GM21723 (cell line): ENCODE measurements around the gene TMEM170A.

Source experiments
- ATAC-seq: cut with Tn5 transposase; IDR thresholded peaks from one replicate; pipeline ENCODE4 v1.9.1; 2021; ENCODE audit warnings: mild to moderate bottlenecking, moderate library complexity; ENCODE audit not compliant: unreplicated experiment

The TMEM170A gene

DNA sequence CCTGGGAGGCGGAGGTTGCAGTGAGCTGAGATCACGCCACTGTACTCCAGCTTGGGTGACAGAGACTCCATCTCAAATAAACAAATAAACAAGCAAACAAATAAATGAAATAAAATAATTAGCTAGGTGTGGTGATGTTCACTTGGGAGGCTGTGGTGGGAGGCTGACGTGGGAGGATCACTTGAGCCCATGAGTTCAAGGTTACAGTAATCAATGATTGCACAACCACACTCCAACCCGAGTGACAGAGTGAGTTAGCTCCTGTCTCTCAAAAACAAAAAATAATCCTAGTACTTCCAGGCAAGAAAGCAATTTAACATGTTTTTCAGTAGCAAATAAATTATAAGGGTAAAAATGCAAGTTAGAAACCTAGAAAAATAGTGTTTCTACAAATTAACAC is 57.5 kb downstream of the TMEM170A start:
- no peak for ATAC-seq

- ATAC-seq, result no peak
These were observed 61.5 kb downstream of the TMEM170A start for GRCh38 chr16:75402821-75403475.

DNA sequence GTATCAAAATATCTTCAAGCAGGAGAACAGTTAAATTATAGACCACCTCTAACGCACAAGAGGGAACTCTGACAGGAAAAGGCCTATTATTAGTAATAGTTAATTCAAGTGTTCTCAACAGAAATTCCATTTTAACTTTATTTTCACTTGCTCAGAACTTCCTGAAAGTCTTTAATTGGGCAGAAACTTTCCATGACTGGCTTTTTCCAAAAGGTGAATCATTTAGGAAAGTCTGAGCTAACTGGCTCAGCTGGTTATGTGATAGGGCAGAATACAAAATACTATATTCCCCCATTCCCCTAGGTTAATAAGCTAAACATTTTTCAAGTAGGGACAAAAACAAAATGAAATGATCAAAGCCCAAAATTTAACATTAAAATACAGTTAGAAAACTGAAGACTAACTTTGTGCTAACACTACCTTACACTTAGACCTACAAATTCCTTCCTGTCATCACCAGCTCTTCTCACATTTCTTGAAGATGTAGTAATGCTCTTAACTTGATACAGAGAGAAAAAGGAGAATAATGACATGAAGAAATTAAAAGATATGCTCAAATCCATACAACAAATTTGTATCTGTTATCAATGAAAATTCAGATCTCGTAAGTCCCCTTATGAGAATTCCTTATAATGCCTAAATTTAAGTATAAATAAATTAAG is 62.2 kb downstream of the TMEM170A start:
- ATAC-seq, result no peak

GRCh38 chr16:75401691-75402090 is 62.8 kb downstream of the TMEM170A start:
- no peak for ATAC-seq

- no peak for ATAC-seq
These were observed 66.2 kb downstream of the TMEM170A start for GRCh38 chr16:75398333-75398732.

DNA sequence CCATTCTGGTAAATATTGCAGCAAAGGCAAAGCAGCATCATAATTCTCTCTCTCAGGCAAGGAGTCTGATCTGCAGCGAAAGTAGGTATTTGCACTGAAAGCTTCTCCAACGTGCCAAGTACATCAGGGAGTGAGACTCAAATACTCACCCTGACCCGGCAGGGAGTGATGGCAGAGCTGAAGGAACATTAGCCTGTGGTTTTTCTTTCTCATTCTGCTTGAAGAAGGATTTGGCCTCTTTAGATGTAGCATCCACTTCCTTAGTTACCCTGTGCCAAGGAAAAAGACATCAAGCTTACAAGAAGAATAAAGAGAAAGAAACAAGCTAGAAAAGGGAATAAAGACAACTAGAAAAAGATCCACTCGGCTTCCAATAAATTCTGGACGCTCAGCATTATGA is 69.5 kb downstream of the TMEM170A start:
- no peak for ATAC-seq
